HG03520 (cell line): Measurements from ENCODE around the gene PCDHGB4.
"Not testable (repeated sequence)": the region's sequence is repeated elsewhere in the genome, so short reads cannot be mapped to it uniquely, and the experiment has no call there.

Source experiments
- ATAC-seq: cut with Tn5 transposase; IDR thresholded peaks from one replicate; pipeline ENCODE4 v1.9.1; 2021; ENCODE audit warnings: mild to moderate bottlenecking, moderate library complexity; ENCODE audit not compliant: unreplicated experiment

Gene PCDHGB4

DNA sequence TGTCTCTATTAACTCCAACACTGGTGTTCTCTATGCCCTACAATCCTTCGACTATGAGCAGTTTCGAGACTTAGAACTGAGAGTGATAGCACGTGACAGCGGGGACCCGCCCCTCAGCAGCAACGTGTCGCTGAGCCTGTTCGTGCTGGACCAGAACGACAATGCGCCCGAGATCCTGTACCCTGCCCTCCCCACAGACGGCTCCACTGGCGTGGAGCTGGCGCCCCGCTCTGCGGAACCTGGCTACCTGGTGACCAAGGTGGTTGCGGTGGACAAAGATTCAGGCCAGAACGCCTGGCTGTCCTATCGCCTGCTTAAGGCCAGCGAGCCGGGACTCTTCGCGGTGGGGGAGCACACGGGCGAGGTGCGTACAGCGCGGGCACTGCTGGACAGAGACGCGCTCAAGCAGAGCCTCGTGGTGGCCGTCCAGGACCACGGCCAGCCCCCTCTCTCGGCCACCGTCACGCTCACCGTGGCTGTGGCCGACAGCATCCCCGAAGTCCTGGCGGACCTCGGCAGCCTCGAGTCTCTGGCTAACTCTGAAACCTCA, 35.3 kb downstream of the PCDHGB4 start:
- ATAC-seq: no peak

DNA sequence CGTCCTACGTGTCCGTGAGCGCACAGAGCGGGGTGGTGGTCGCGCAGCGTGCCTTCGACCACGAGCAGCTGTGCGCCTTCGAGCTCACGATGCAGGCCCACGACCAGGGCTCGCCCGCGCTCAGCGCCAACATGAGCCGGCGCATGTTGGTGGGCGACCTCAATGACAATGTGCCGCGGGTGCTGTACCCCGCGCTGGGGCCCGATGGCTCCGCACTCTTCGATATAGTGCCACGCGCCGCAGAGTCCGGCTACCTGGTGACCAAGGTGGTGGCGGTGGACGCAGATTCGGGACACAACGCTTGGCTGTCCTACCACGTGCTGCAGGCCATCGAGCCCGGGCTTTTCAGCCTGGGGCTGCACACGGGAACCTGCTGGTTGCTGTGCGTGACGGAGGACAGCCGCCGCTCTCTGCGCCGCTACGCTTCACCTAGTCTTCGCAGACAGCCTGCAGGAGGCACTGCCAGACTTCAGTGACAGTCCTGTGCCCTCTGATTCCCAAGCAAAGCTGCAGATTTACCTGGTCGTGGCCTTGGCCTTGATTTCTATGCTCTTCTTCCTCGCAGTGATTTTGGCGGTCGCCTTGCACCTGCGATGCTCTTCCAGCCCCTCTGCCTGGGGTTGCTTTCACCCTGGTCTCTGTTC, 40.4 kb downstream of the PCDHGB4 start:
- no peak for ATAC-seq

DNA sequence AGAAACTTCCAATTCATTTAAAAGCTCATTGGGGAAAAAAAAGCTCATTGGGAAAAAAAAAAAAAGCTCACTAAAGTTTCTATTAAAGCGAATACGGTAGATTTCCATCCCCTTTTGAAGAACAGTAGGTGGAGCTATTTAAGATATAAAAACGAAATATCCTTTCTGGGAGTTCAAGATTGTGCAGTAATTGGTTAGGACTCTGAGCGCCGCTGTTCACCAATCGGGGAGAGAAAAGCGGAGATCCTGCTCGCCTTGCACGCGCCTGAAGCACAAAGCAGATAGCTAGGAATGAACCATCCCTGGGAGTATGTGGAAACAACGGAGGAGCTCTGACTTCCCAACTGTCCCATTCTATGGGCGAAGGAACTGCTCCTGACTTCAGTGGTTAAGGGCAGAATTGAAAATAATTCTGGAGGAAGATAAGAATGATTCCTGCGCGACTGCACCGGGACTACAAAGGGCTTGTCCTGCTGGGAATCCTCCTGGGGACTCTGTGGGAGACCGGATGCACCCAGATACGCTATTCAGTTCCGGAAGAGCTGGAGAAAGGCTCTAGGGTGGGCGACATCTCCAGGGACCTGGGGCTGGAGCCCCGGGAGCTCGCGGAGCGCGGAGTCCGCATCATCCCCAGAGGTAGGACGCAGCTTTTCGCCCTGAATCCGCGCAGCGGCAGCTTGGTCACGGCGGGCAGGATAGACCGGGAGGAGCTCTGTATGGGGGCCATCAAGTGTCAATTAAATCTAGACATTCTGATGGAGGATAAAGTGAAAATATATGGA, 43.0 kb downstream of the PCDHGB4 start, which contains the start of gene PCDHGA12:
PCDHGA12 (plus strand) TSS at position 176 of the 782 bp plus-strand sequence; CDS start at position 429, 253 bp downstream.
- ATAC-seq: peak; percentile 85

DNA sequence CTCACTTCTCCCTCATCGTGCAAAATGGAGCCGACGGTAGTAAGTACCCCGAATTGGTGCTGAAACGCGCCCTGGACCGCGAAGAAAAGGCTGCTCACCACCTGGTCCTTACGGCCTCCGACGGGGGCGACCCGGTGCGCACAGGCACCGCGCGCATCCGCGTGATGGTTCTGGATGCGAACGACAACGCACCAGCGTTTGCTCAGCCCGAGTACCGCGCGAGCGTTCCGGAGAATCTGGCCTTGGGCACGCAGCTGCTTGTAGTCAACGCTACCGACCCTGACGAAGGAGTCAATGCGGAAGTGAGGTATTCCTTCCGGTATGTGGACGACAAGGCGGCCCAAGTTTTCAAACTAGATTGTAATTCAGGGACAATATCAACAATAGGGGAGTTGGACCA, 43.8 kb downstream of the PCDHGB4 start:
- ATAC-seq: no peak

DNA sequence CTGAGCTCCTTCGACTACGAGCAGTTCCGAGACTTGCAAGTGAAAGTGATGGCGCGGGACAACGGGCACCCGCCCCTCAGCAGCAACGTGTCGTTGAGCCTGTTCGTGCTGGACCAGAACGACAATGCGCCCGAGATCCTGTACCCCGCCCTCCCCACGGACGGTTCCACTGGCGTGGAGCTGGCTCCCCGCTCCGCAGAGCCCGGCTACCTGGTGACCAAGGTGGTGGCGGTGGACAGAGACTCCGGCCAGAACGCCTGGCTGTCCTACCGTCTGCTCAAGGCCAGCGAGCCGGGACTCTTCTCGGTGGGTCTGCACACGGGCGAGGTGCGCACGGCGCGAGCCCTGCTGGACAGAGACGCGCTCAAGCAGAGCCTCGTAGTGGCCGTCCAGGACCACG, 44.8 kb downstream of the PCDHGB4 start:
- not testable (repeated sequence) for ATAC-seq

DNA sequence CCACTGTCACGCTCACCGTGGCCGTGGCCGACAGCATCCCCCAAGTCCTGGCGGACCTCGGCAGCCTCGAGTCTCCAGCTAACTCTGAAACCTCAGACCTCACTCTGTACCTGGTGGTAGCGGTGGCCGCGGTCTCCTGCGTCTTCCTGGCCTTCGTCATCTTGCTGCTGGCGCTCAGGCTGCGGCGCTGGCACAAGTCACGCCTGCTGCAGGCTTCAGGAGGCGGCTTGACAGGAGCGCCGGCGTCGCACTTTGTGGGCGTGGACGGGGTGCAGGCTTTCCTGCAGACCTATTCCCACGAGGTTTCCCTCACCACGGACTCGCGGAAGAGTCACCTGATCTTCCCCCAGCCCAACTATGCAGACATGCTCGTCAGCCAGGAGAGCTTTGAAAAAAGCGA, 45.2 kb downstream of the PCDHGB4 start:
- not testable (repeated sequence) for ATAC-seq

DNA sequence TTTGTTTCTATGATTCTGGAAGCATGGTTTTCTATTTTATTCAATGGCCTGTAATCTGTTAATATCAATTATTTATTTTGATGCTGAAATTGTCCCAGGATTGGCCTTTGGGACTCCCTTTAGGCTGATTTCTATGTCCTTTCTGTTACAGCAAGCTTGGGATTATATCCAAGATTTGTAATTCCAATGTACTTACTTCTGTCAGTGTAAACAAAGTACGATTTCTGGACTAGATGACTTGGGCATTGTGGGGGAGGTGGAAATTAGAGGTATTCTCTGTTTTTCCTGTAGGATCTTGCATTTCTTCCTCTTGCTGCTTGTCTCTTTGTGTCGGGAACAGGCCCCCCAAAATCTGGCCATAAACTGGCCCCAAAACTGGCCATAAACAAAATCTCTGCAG, 46.5 kb downstream of the PCDHGB4 start:
- no peak for ATAC-seq

DNA sequence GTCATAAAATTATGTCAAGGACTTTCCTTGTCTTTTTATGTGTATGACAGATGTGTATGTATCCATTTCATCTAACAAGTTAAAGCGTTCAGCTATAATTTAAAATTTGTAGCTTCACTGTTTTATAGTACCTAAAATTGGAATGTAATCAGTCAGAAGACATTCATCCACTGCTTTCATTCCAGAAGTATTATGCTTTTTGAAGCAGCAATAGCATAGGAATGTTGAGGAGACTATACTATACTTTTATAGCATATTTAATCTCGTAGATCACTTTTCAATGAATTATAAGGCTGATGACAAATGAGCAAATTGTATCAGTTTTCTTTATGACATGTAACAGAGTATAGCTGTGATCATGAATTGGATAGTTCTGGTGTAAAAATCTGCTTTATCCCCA, 49.7 kb downstream of the PCDHGB4 start:
- ATAC-seq: no peak

DNA sequence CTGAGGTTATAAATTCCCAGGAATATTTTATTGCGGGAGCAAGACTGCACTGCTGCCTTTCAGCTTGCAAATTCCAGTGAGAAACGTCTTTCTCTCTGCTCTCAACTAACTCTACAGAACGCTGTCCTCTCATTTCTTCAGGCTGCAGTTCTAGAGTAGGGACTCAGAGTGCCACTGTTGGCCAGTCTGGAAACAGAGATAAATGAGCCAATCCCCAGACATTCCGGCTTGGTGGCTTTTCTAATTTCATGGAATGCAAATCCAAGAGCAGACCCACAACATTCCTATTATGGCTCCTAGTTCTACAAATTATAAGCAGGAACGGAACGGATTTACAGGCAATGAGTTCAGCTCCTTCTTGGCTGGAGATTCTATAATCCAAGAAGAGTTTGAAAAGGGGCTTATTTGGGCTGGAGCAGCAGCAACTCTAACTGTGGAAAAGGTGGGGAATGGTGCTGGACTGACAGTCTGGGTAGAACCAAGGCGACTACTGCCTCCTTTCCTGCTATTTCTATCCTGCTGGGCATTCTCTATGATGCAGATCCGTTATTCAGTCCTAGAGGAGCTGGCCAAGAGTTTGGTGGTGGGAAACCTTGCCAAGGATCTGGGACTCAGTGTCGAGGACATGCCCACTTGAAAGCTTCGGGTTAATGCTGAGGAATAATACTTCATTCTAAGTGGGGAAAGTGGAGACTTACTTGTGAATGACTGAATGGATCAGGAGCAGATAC, 52.1 kb downstream of the PCDHGB4 start:
- ATAC-seq: no peak
